GM21526 (cell line): ENCODE measurements around the gene ST3GAL5.

Source experiments
- ATAC-seq: cut with Tn5 transposase; IDR thresholded peaks from one replicate; pipeline ENCODE4 v1.9.1; 2021; ENCODE audit warnings: moderate library complexity; ENCODE audit not compliant: unreplicated experiment, low FRiP score

Gene ST3GAL5

GRCh38 chr2:85867556-85868292, 21.1 kb downstream of the ST3GAL5 start:
- ATAC-seq: no peak

GRCh38 chr2:85867121-85867520, 21.7 kb downstream of the ST3GAL5 start:
- ATAC-seq: no peak

GRCh38 chr2:85866165-85866659, 22.6 kb downstream of the ST3GAL5 start:
- ATAC-seq: no peak

GRCh38 chr2:85865539-85866164, 23.1 kb downstream of the ST3GAL5 start:
- no peak for ATAC-seq

- ATAC-seq: no peak
Observed at GRCh38 chr2:85864654-85865053, 24.1 kb downstream of the ST3GAL5 start.

- ATAC-seq: no peak
Observed at GRCh38 chr2:85862426-85862825, 26.4 kb downstream of the ST3GAL5 start.

- ATAC-seq: no peak
Observed at GRCh38 chr2:85861650-85862049, 27.1 kb downstream of the ST3GAL5 start.

- ATAC-seq: peak; percentile 42
Observed at GRCh38 chr2:85861180-85861579, 27.6 kb downstream of the ST3GAL5 start.

GRCh38 chr2:85858841-85859240, 29.9 kb downstream of the ST3GAL5 start:
- ATAC-seq: no peak

GRCh38 chr2:85854897-85855296, 33.9 kb downstream of the ST3GAL5 start:
- no peak for ATAC-seq

- no peak for ATAC-seq
Observed at GRCh38 chr2:85854166-85854509, 34.7 kb downstream of the ST3GAL5 start.

- peak; percentile 55 for ATAC-seq
Observed at GRCh38 chr2:85853499-85854165, 35.2 kb downstream of the ST3GAL5 start.

GRCh38 chr2:85852937-85853498, 35.8 kb downstream of the ST3GAL5 start:
- peak; percentile 60 for ATAC-seq

- no peak for ATAC-seq
Observed at GRCh38 chr2:85852152-85852840, 36.5 kb downstream of the ST3GAL5 start.

GRCh38 chr2:85851253-85852151, 37.3 kb downstream of the ST3GAL5 start:
- no peak for ATAC-seq

- ATAC-seq: no peak
Observed at GRCh38 chr2:85850451-85850850, 38.3 kb downstream of the ST3GAL5 start.

GRCh38 chr2:85847051-85847588, 41.7 kb downstream of the ST3GAL5 start:
- no peak for ATAC-seq

- no peak for ATAC-seq
Observed at GRCh38 chr2:85846411-85846810, 42.4 kb downstream of the ST3GAL5 start.

- no peak for ATAC-seq
Observed at GRCh38 chr2:85844486-85844885, 44.3 kb downstream of the ST3GAL5 start.
